ENCODE data around the gene NLK.

GRCh38 chr17:28225271-28225670 is 182.8 kb downstream of the NLK start:
- TF ChIP-seq, protein P1, sequence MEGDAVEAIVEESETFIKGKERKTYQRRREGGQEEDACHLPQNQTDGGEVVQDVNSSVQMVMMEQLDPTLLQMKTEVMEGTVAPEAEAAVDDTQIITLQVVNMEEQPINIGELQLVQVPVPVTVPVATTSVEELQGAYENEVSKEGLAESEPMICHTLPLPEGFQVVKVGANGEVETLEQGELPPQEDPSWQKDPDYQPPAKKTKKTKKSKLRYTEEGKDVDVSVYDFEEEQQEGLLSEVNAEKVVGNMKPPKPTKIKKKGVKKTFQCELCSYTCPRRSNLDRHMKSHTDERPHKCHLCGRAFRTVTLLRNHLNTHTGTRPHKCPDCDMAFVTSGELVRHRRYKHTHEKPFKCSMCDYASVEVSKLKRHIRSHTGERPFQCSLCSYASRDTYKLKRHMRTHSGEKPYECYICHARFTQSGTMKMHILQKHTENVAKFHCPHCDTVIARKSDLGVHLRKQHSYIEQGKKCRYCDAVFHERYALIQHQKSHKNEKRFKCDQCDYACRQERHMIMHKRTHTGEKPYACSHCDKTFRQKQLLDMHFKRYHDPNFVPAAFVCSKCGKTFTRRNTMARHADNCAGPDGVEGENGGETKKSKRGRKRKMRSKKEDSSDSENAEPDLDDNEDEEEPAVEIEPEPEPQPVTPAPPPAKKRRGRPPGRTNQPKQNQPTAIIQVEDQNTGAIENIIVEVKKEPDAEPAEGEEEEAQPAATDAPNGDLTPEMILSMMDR (IDR thresholded peaks at IDR 0.05) = no peak
- TF ChIP-seq POLR2A (IDR thresholded peaks at IDR 0.05) (no peak), POLR2AphosphoS5 (IDR thresholded peaks at IDR 0.05) (no peak)

All from sigmoid colon (tissue), 4 donors.